Neutrophil (primary cell): ENCODE measurements around the gene SLC26A2.

Experiments
- H3K27ac ChIP-seq: fragments of 200-600 bp; sonication (generic); 2 replicates; pipeline ENCODE4 v1.5.1; 2016; ENCODE audit warnings: mild to moderate bottlenecking, moderate library complexity
- H3K27me3 ChIP-seq: fragments of 200-600 bp; sonication (generic); 2 replicates; pipeline ENCODE4 v1.6.0; 2016; ENCODE audit warnings: mild to moderate bottlenecking
- H3K36me3 ChIP-seq: fragments of 200-600 bp; sonication (generic); 2 replicates; pipeline ENCODE4 v1.5.1; 2017
- H3K4me1 ChIP-seq, 2 experiments: fragments of 200-600 bp in 1 of 2; sonication (generic) in 1 of 2; 1 replicate in 1 of 2; 2 replicates in 1 of 2; pipeline versions ENCODE4 v1.5.1 to v1.6.1; 2013 to 2016; ENCODE audit warnings: low read depth in 1 of 2, low read length in 1 of 2, mild to moderate bottlenecking in 1 of 2, moderate library complexity in 1 of 2; ENCODE audit not compliant: control insufficient read depth in 1 of 2, insufficient read depth in 1 of 2
- H3K4me3 ChIP-seq, 2 experiments: fragments of 200-600 bp in 1 of 2; sonication (generic) in 1 of 2; 1 replicate in 1 of 2; 2 replicates in 1 of 2; pipeline ENCODE4 v1.5.1; 2013 to 2016; ENCODE audit warnings: low read depth in 1 of 2, low read length in 1 of 2, mild to moderate bottlenecking in 1 of 2, moderate library complexity in 1 of 2
- H3K9me3 ChIP-seq: fragments of 200-600 bp; sonication (generic); 2 replicates; pipeline ENCODE4 v1.5.1; 2016
- CTCF ChIP-seq: fragments of 200-600 bp; sonication (generic); IDR thresholded peaks from 2 replicates; pipeline ENCODE4 v1.5.1; 2016; ENCODE audit warnings: antibody characterized with exemption

SLC26A2 gene

DNA sequence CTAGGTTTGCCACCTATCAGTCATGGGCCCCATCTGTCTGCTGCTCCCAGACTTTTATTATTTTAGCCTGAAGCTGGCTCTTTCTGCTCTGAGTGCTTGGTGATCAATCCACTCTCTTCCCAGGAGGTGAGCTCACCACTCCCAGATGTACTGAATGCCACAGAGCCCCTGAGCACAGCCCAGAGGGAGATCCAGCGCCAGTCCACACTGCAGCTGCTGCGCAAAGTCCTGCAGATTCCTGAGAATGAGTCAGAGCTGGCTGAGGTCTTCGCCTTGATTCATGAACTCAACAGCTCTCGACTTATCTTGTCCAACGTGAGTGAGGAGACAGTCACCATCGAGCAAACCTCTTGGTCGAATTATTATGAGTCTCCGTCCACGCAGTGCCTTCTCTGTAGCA lies 76.0 kb downstream of the SLC26A2 start:
- peaks cover 96% of the 10 kb centered on the region for H3K36me3 ChIP-seq
- H3K9me3 ChIP-seq, result no peaks in the 10 kb centered on the region
- H3K4me1 ChIP-seq, result no peaks in the 10 kb centered on the region
- TF ChIP-seq CTCF, result no peak
- no peak overlapping the region for H3K27ac ChIP-seq
- H3K27me3 ChIP-seq, result no peaks in the 10 kb centered on the region
- no peak overlapping the region for H3K4me3 ChIP-seq
